PC-9 (cell line): ENCODE results near the gene CD99. TPM values are rescaled to one million over a fixed set of nuclear protein-coding genes. Genes with fewer than 3 reads are reported as not detected.
A peak's percentile ranks its signal among the peaks of the same experiment; 100 is the strongest.

Experiments used
- BruUV-seq: library from RNA; stranded (reverse); fragments of 400-500 nt; replicated peaks from 2 replicates; lab custom pipeline; 2021; lab: Mats Ljungman, UMichigan
- CTCF ChIA-PET: fragments of 300-600 bp; sonication (Branson Sonifier 250); formaldehyde crosslinking; loops from one replicate; lab custom pipeline; 2022; ENCODE audit warnings: antibody characterized with exemption; lab: Charles Lee
- POLR2A ChIA-PET: fragments of 300-600 bp; sonication (Branson Sonifier 250); formaldehyde crosslinking; loops from one replicate; lab custom pipeline; 2022; ENCODE audit warnings: antibody characterized with exemption; ENCODE audit not compliant: unreplicated experiment; lab: Charles Lee
- DNase-seq, 2 experiments: peaks; one replicate each; pipeline versions ENCODE4 v3.0.0 to v3.0.0-alpha.2; 2015 to 2022; ENCODE audit warnings: mixed read lengths in 1 of 2
- H2AFZ ChIP-seq: fragments of 200-600 bp; sonication (generic); 2 replicates; pipeline ENCODE4 v1.8.1; 2017; ENCODE audit warnings: antibody characterized with exemption
- H3F3A ChIP-seq: fragments of 200-600 bp; sonication (generic); 2 replicates; pipeline ENCODE4 v1.8.1; 2017; ENCODE audit warnings: antibody characterized with exemption, mild to moderate bottlenecking, low read depth; ENCODE audit not compliant: insufficient read depth
- H3K27ac ChIP-seq: fragments of 200-600 bp; sonication (generic); 2 replicates; pipeline ENCODE4 v1.6.1; 2016; ENCODE audit warnings: mixed run types
- H3K27me3 ChIP-seq: fragments of 200-600 bp; sonication (generic); 2 replicates; pipeline ENCODE4 v1.6.1; 2016; ENCODE audit warnings: low read depth, mixed run types; ENCODE audit not compliant: insufficient read depth
- H3K36me3 ChIP-seq: fragments of 200-600 bp; sonication (generic); 2 replicates; pipeline ENCODE4 v1.6.1; 2016; ENCODE audit warnings: low read depth, mixed run types
- H3K4me1 ChIP-seq: fragments of 200-600 bp; sonication (generic); replicated peaks from 2 replicates; pipeline ENCODE4 v1.6.1; 2016; ENCODE audit warnings: mixed run types; ENCODE audit not compliant: insufficient read depth
- H3K4me2 ChIP-seq: fragments of 200-600 bp; sonication (generic); 2 replicates; pipeline ENCODE4 v1.6.1; 2017; ENCODE audit warnings: mixed run types
- H3K4me3 ChIP-seq: fragments of 200-600 bp; sonication (generic); 2 replicates; pipeline ENCODE4 v1.6.1; 2016; ENCODE audit warnings: mixed run types
- H3K79me2 ChIP-seq: fragments of 200-600 bp; sonication (generic); 2 replicates; pipeline ENCODE4 v1.6.1; 2017; ENCODE audit warnings: low read depth, mixed run types
- H3K9me2 ChIP-seq: fragments of 200-600 bp; sonication (generic); 2 replicates; pipeline ENCODE4 v1.8.1; 2017; ENCODE audit warnings: mild to moderate bottlenecking; ENCODE audit not compliant: insufficient read depth
- H3K9me3 ChIP-seq: fragments of 200-600 bp; sonication (generic); 2 replicates; pipeline ENCODE4 v1.8.1; 2016; ENCODE audit warnings: low read depth; ENCODE audit not compliant: insufficient read depth
- H4K20me1 ChIP-seq: fragments of 200-600 bp; sonication (generic); 2 replicates; pipeline ENCODE4 v1.8.1; 2017; ENCODE audit not compliant: insufficient read depth
- CTCF ChIP-seq: fragments of 200-600 bp; sonication (generic); conservative IDR thresholded peaks from 2 replicates; pipeline ENCODE4 v1.6.1; 2017; ENCODE audit warnings: mixed run types, antibody characterized with exemption, mild to moderate bottlenecking, moderate library complexity
- EZH2 ChIP-seq: fragments of 200-600 bp; sonication (generic); IDR thresholded peaks from 2 replicates; pipeline ENCODE4 v1.8.0; 2017; ENCODE audit warnings: antibody characterized with exemption, low read depth
- intact Hi-C: fragments of 100-400 bp; cut with micrococcal nuclease; formaldehyde crosslinking; loops from one replicate; pipeline ENCODE4 v1.10.0; 2022; ENCODE audit not compliant: unreplicated experiment
- total RNA-seq: library from RNA; stranded (reverse); gene quantifications from 2 replicates; pipeline ENCODE4 v1.2.3, GENCODE V29; 2021

Gene CD99
- total RNA-seq, 1 experiment from 2014 or later, result 159 TPM

DNA sequence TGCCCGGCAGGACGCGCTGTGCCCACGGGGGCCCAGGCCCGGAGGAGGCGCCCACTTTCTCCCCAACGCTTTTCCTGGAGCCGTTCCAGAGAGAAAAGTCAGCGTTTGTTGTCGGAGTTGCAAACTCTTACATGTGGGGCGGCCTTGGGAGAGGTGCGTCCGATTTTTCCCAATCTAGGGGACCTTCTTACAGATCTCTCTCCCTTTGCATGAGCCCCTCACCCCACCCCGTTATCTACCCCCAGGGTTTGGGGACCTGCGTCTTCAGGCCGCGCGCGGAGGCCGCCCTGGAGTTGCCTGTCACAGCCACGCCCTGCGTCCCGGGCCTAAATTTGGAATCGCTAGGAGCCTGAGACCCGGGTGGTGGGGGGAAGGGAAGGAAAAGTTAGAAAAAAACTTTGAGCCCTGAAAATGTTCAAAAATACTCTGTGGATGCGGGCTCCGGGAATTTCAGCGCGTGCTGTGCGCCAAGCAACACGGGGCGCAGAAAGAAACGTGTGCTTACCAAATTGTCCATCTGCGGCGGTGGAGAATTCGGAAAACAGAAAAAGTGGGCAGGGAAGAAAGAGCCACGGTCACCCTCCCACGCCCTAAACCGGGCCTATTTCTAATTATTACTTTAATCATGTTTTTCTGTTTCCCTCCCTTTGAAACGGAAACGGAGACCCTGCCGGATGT, 587 bp downstream of the CD99 start:
- Histone ChIP-seq H3K9me2 (no peaks in the 10 kb centered on the region), H3K4me2 (peak overlapping the region; percentile 88), H3K27me3 (no peaks in the 10 kb centered on the region), H3K27ac (peak overlapping the region; percentile 40; the same call in 1 of the 2 replicates), H3K79me2 (peaks cover 46% of the 10 kb centered on the region), H3K4me1 (peaks cover 27% of the 10 kb centered on the region), H3K4me3 (peak overlapping the region; percentile 86), H3K36me3 (peaks cover 5% of the 10 kb centered on the region), H3K9me3 (no peaks in the 10 kb centered on the region), H4K20me1 (no peaks in the 10 kb centered on the region), H3F3A (peaks cover 24% of the 10 kb centered on the region), H2AFZ (peak overlapping the region; percentile 83)
- peak in 1 of 2 experiments; percentile 19 for DNase-seq
- BruUV-seq, result TSS peak; percentile 46
- POLR2A ChIA-PET, result no interaction called here
- intact Hi-C loops, result loop anchor here (10.0 kb wide), 1 partner anchor 1237 kb away; the partner anchor contains the start of gene ASMTL
- no peak for TF ChIP-seq EZH2
- TF ChIP-seq CTCF, result no peak
- CTCF ChIA-PET, result no interaction called here

- Histone ChIP-seq H3K9me2 (no peaks in the 10 kb centered on the region), H2AFZ (peak overlapping the region; percentile 83), H3K36me3 (peaks cover 5% of the 10 kb centered on the region), H3F3A (peaks cover 32% of the 10 kb centered on the region), H3K79me2 (peaks cover 46% of the 10 kb centered on the region), H3K27me3 (no peaks in the 10 kb centered on the region), H4K20me1 (no peaks in the 10 kb centered on the region), H3K9me3 (no peaks in the 10 kb centered on the region), H3K4me2 (peak overlapping the region; percentile 88), H3K4me1 (peaks cover 33% of the 10 kb centered on the region), H3K27ac (peak overlapping the region; percentile 40; the same call in 1 of the 2 replicates), H3K4me3 (peak overlapping the region; percentile 86)
- ChIA-PET POLR2A (no interaction called here), CTCF (no interaction called here)
- TF ChIP-seq EZH2, result no peak
- no peak for TF ChIP-seq CTCF
- no TSS peak for BruUV-seq
- intact Hi-C loops, result loop anchor here (10.0 kb wide), 1 partner anchor 1238 kb away; the partner anchor contains the start of gene ASMTL
- DNase-seq, result no peak
Measured at GRCh38 chrX:2692221-2693112, 1.4 kb downstream of the CD99 start.

- H3K79me2 ChIP-seq, result peaks cover 54% of the 10 kb centered on the region
- peaks cover 5% of the 10 kb centered on the region for H3K36me3 ChIP-seq
- no peaks in the 10 kb centered on the region for H3K27me3 ChIP-seq
- no peaks in the 10 kb centered on the region for H4K20me1 ChIP-seq
- H3K4me1 ChIP-seq, result peaks cover 42% of the 10 kb centered on the region
- no peaks in the 10 kb centered on the region for H3K9me2 ChIP-seq
- H3K9me3 ChIP-seq, result no peaks in the 10 kb centered on the region
- TF ChIP-seq EZH2, result no peak
- no peak overlapping the region for H3K27ac ChIP-seq
- peak overlapping the region; percentile 86; the same call in 1 of the 2 replicates for H3K4me3 ChIP-seq
- H2AFZ ChIP-seq, result no peak overlapping the region
- no TSS peak for BruUV-seq
- CTCF ChIA-PET, result no interaction called here
- no peak for DNase-seq
- H3F3A ChIP-seq, result peaks cover 41% of the 10 kb centered on the region
- intact Hi-C loops, result loop anchor here (10.0 kb wide), 1 partner anchor 1239 kb away; the partner anchor contains the start of gene ASMTL
- peak overlapping the region; percentile 88 for H3K4me2 ChIP-seq
- POLR2A ChIA-PET, result no interaction called here
Measured at GRCh38 chrX:2693113-2694002, 2.3 kb downstream of the CD99 start.
